ENCODE data around the gene RGS3. TPM values are rescaled to one million over a fixed set of nuclear protein-coding genes. Genes with fewer than 3 reads are reported as not detected.

Gene RGS3
- polyA plus RNA-seq, 2 of the 4 experiments (the other 2 are of a cell fraction), result 19.6 to 22.9 TPM

GRCh38 chr9:113444736-113445135 lies 18.8 kb upstream of the RGS3 start:
- POLR2A ChIA-PET, result no interaction called here
- Histone ChIP-seq H3K4me1 (no peaks in the 10 kb centered on the region), H3K27ac (no peak overlapping the region), H3K4me2 (no peak overlapping the region), H3K4me3 (no peak overlapping the region), H3K9me3 (no peaks in the 10 kb centered on the region)
- CTCF ChIA-PET, result interaction anchor here (1.1 to 9.9 kb wide), 11 partner anchors 11 to 663 kb away, joined by 3 to 390 read pairs (median 11); no protein-coding TSS in a partner anchor
- no peak for DNase-seq (ENCODE audit: low read depth in 1 of 2, low spot score in 1 of 2)
- no peak for FAIRE-seq
- TF ChIP-seq NFE2L2 (conservative IDR thresholded peaks at IDR 0.05; ENCODE audit: low read length) (no peak), ZFP36 (IDR thresholded peaks at IDR 0.05; ENCODE audit: borderline replicate concordance, partially characterized antibody) (no peak), EHF (CRISPR knock-in tag; IDR thresholded peaks at IDR 0.05) (no peak), FOSB (CRISPR knock-in tag; IDR thresholded peaks at IDR 0.05) (no peak), RCOR1 (IDR thresholded peaks at IDR 0.05; ENCODE audit: low read depth, low read length) (no peak), POLR2A (IDR thresholded peaks at IDR 0.05; ENCODE audit: low read length) (no peak)
- 75% methylated on average over 2 of the region's 2 CpGs for WGBS (ENCODE audit: missing lambda C conversion rate)
- no peak for ATAC-seq

GRCh38 chr9:113446323-113446740 lies 17.2 kb upstream of the RGS3 start:
- H3K4me1 ChIP-seq, result no peaks in the 10 kb centered on the region
- no peak overlapping the region for H3K27ac ChIP-seq
- no peak for TF ChIP-seq PHF8 (IDR thresholded peaks at IDR 0.05; ENCODE audit: borderline replicate concordance, low read depth)
- TF ChIP-seq BHLHE40 (IDR thresholded peaks at IDR 0.05; ENCODE audit: low read depth, low read length), result no peak
- TF ChIP-seq KDM5A (IDR thresholded peaks at IDR 0.05), result no peak
- TF ChIP-seq SMC3 (IDR thresholded peaks at IDR 0.05), result peak; percentile 83
- TF ChIP-seq RAD21 (conservative IDR thresholded peaks at IDR 0.05 in 1 of 2, IDR thresholded peaks at IDR 0.05 in 1 of 2), result peak; percentile 86 to 93
- TF ChIP-seq JUN (IDR thresholded peaks at IDR 0.05), result no peak
- no peak for TF ChIP-seq TP53 (CRISPR knock-in tag; IDR thresholded peaks at IDR 0.05)
- TF ChIP-seq E2F6 (IDR thresholded peaks at IDR 0.05; ENCODE audit: borderline replicate concordance, low read depth), result no peak
- TF ChIP-seq CTCF (IDR thresholded peaks at IDR 0.05), result peak; percentile 91
- TF ChIP-seq ATOH8 (CRISPR knock-in tag; IDR thresholded peaks at IDR 0.05; ENCODE audit: low read depth), result no peak
- FAIRE-seq (no peak), ATAC-seq (peak; percentile 50 to 79; a peak in 4 of 6 replicates), DNase-seq (ENCODE audit: low read depth in 1 of 2, low spot score in 1 of 2) (peak; percentile 52 to 77)
- 58% methylated on average over 3 of the region's 3 CpGs for WGBS (ENCODE audit: missing lambda C conversion rate)
- no peaks in the 10 kb centered on the region for H3K9me3 ChIP-seq
- ChIA-PET POLR2A (interaction anchor here (1.0 to 1.5 kb wide), 4 partner anchors 36 to 211 kb away, joined by 3 to 6 read pairs (median 4); partner anchors contain the start of genes C9orf43 and POLE3), CTCF (interaction anchor here (0.6 to 9.9 kb wide), 75 partner anchors 8 to 588 kb away, joined by 3 to 390 read pairs (median 5); partner anchors contain the start of genes ALAD, C9orf43, CDC26 and POLE3)
- no peak overlapping the region for H3K4me3 ChIP-seq
- no peak overlapping the region for H3K4me2 ChIP-seq

- 73% methylated on average over 2 of the region's 2 CpGs for WGBS (ENCODE audit: missing lambda C conversion rate)
- CTCF ChIA-PET, result interaction anchor here (9.7 to 9.9 kb wide), 2 partner anchors 138 to 206 kb away, joined by 374 to 390 read pairs; no protein-coding TSS in a partner anchor
- no peak overlapping the region for H3K4me2 ChIP-seq
- TF ChIP-seq CBX2 (IDR thresholded peaks at IDR 0.05; ENCODE audit: borderline replicate concordance, low read depth) (no peak), E2F6 (IDR thresholded peaks at IDR 0.05; ENCODE audit: borderline replicate concordance, low read depth) (no peak), MYC (IDR thresholded peaks at IDR 0.05; ENCODE audit: borderline replicate concordance, low read length) (no peak), MAFK (IDR thresholded peaks at IDR 0.05; ENCODE audit: partially characterized antibody) (no peak), MAX (IDR thresholded peaks at IDR 0.05) (no peak), EP300 (IDR thresholded peaks at IDR 0.05) (no peak), SMC3 (IDR thresholded peaks at IDR 0.05) (no peak), HOXA7 (CRISPR knock-in tag; IDR thresholded peaks at IDR 0.05) (no peak), TP53 (CRISPR knock-in tag; IDR thresholded peaks at IDR 0.05) (no peak), TFCP2L1 (CRISPR knock-in tag; IDR thresholded peaks at IDR 0.05) (no peak), ZNF302 (CRISPR knock-in tag; IDR thresholded peaks at IDR 0.05) (no peak), FOSB (CRISPR knock-in tag; IDR thresholded peaks at IDR 0.05) (no peak), BHLHE40 (IDR thresholded peaks at IDR 0.05; ENCODE audit: low read depth, low read length) (no peak), PHF8 (IDR thresholded peaks at IDR 0.05; ENCODE audit: borderline replicate concordance, low read depth) (no peak), SREBF2 (IDR thresholded peaks at IDR 0.05) (no peak), KDM5A (IDR thresholded peaks at IDR 0.05) (no peak), POLR2AphosphoS2 (conservative IDR thresholded peaks at IDR 0.05; ENCODE audit: low read length) (no peak), EHMT2 (IDR thresholded peaks at IDR 0.05; ENCODE audit: low read depth) (no peak), KDM1A (IDR thresholded peaks at IDR 0.05; ENCODE audit: low read depth) (no peak), PBX3 (IDR thresholded peaks at IDR 0.05) (no peak)
- no peaks in the 10 kb centered on the region for H3K4me1 ChIP-seq
- no peaks in the 10 kb centered on the region for H3K9me3 ChIP-seq
- FAIRE-seq (no peak), ATAC-seq (no peak), DNase-seq (ENCODE audit: low read depth in 1 of 2, low spot score in 1 of 2) (no peak)
- POLR2A ChIA-PET, result no interaction called here
- H3K27ac ChIP-seq, result no peak overlapping the region
- no peak overlapping the region for H3K4me3 ChIP-seq
Observed at GRCh38 chr9:113449376-113449775, 14.2 kb upstream of the RGS3 start.

Measured in A549 (cell line).